IPS-18a (cell line): ENCODE results near the gene ELFN2.

Source experiments
- H3K27ac ChIP-seq: one replicate; pipeline ENCODE4 v1.5.1; 2013; ENCODE audit warnings: low read length
- H3K27me3 ChIP-seq: one replicate; pipeline ENCODE4 v1.6.1; 2013; ENCODE audit warnings: mild to moderate bottlenecking, low read length; ENCODE audit not compliant: control insufficient read depth, insufficient read depth
- H3K36me3 ChIP-seq: one replicate; pipeline ENCODE4 v1.6.1; 2013; ENCODE audit warnings: low read depth, low read length; ENCODE audit not compliant: control insufficient read depth
- H3K4me1 ChIP-seq: one replicate; pipeline ENCODE4 v1.6.1; 2013; ENCODE audit warnings: low read depth, low read length; ENCODE audit not compliant: control insufficient read depth
- H3K4me3 ChIP-seq: one replicate; pipeline ENCODE4 v1.5.1; 2013; ENCODE audit warnings: low read length
- H3K9ac ChIP-seq: one replicate; pipeline ENCODE4 v1.6.1; 2013; ENCODE audit warnings: mild to moderate bottlenecking, low read length, moderate library complexity
- H3K9me3 ChIP-seq: one replicate; pipeline ENCODE4 v1.6.1; 2013; ENCODE audit warnings: low read depth, low read length; ENCODE audit not compliant: control insufficient read depth

The ELFN2 gene

GRCh38 chr22:37433786-37434185 is 6.5 kb upstream of the ELFN2 start:
- peaks cover 5% of the 10 kb centered on the region for H3K27me3 ChIP-seq
- no peaks in the 10 kb centered on the region for H3K4me1 ChIP-seq
- H3K9me3 ChIP-seq, result no peaks in the 10 kb centered on the region
- no peak overlapping the region for H3K4me3 ChIP-seq
- no peak overlapping the region for H3K27ac ChIP-seq
- no peak overlapping the region for H3K9ac ChIP-seq
- H3K36me3 ChIP-seq, result no peaks in the 10 kb centered on the region

DNA sequence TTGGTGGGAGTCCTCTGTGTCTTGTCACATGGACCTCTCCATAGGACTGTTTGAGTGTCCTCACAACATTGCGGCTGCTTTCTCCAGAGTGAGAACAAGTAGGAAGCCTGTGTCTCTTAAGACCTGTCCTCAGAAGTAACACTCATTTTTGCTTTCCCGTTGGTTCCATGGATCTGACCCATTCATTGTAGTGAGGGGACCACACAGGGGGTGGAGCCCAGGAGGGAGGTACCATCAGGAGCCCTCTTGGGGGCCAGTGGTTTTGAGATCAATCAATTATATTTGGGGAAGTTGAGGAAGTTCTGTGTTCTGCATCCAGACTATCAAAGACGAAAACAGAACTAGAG is 5.4 kb upstream of the ELFN2 start:
- no peaks in the 10 kb centered on the region for H3K36me3 ChIP-seq
- no peaks in the 10 kb centered on the region for H3K9me3 ChIP-seq
- H3K9ac ChIP-seq, result no peak overlapping the region
- H3K4me1 ChIP-seq, result no peaks in the 10 kb centered on the region
- H3K4me3 ChIP-seq, result no peak overlapping the region
- H3K27me3 ChIP-seq, result peaks cover 16% of the 10 kb centered on the region
- H3K27ac ChIP-seq, result no peak overlapping the region

DNA sequence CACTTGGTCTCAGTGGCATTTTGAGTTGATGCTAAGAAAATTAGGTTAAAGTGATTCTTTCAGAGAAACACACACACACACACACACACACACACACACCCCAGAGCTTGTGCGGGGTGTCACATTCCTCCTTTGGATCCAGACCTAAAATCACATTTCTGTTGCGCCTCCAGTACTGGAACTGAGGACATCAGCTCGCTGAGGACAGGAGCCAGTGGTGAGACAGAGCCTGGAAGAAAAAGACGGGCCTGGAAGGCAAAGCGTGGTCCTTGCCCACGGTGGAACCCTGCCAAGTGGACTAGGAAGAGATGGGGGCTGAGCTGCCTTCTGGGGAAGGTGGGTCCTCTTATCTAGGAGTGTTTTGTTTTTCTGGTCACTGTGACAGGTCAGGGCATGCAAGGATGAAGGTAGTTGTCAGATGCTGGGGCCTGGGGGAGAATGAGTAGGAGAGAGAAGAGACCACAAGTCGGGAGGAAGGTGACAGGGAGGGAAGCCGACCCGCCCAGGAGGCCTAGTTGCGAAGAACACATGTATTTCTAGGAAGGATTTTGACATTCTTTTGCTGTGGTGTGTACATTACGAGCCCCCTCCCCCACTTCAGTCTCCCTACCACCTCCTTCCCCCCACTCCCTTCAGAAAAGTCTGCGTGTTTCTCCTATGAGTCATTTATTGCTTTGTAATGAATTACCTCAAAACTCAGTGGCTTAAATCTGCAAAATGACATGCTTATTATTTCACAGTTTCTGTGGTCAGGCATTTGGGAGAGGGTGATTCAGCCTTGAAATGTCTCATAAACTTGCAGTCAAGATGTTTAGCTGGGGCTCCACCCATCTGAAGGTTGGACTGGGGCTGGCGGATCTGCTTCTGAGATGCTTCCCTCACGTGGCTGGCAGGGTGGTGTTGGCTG is 4.8 kb upstream of the ELFN2 start:
- no peaks in the 10 kb centered on the region for H3K36me3 ChIP-seq
- H3K4me1 ChIP-seq, result no peaks in the 10 kb centered on the region
- no peak overlapping the region for H3K9ac ChIP-seq
- H3K27ac ChIP-seq, result no peak overlapping the region
- H3K27me3 ChIP-seq, result peaks cover 22% of the 10 kb centered on the region
- no peaks in the 10 kb centered on the region for H3K9me3 ChIP-seq
- H3K4me3 ChIP-seq, result no peak overlapping the region

- Histone ChIP-seq H3K27ac (no peak overlapping the region), H3K9ac (no peak overlapping the region), H3K4me1 (no peaks in the 10 kb centered on the region), H3K27me3 (peaks cover 29% of the 10 kb centered on the region), H3K36me3 (no peaks in the 10 kb centered on the region), H3K4me3 (no peak overlapping the region), H3K9me3 (no peaks in the 10 kb centered on the region)
Measured at GRCh38 chr22:37431366-37431765, 4.1 kb upstream of the ELFN2 start.

GRCh38 chr22:37430941-37431340 is 3.7 kb upstream of the ELFN2 start:
- Histone ChIP-seq H3K27ac (no peak overlapping the region), H3K4me1 (no peaks in the 10 kb centered on the region), H3K9me3 (no peaks in the 10 kb centered on the region), H3K4me3 (no peak overlapping the region), H3K9ac (no peak overlapping the region), H3K36me3 (no peaks in the 10 kb centered on the region), H3K27me3 (peaks cover 33% of the 10 kb centered on the region)

- no peak overlapping the region for H3K27ac ChIP-seq
- H3K36me3 ChIP-seq, result no peaks in the 10 kb centered on the region
- H3K4me1 ChIP-seq, result no peaks in the 10 kb centered on the region
- H3K27me3 ChIP-seq, result peaks cover 53% of the 10 kb centered on the region
- H3K9ac ChIP-seq, result no peak overlapping the region
- H3K9me3 ChIP-seq, result no peaks in the 10 kb centered on the region
- no peak overlapping the region for H3K4me3 ChIP-seq
Measured at GRCh38 chr22:37428649-37429586, 1.6 kb upstream of the ELFN2 start.

GRCh38 chr22:37427711-37428635 is 694 bp upstream of the ELFN2 start:
- Histone ChIP-seq H3K27me3 (peaks cover 60% of the 10 kb centered on the region), H3K9ac (no peak overlapping the region), H3K9me3 (no peaks in the 10 kb centered on the region), H3K4me3 (no peak overlapping the region), H3K27ac (no peak overlapping the region), H3K36me3 (no peaks in the 10 kb centered on the region), H3K4me1 (no peaks in the 10 kb centered on the region)

DNA sequence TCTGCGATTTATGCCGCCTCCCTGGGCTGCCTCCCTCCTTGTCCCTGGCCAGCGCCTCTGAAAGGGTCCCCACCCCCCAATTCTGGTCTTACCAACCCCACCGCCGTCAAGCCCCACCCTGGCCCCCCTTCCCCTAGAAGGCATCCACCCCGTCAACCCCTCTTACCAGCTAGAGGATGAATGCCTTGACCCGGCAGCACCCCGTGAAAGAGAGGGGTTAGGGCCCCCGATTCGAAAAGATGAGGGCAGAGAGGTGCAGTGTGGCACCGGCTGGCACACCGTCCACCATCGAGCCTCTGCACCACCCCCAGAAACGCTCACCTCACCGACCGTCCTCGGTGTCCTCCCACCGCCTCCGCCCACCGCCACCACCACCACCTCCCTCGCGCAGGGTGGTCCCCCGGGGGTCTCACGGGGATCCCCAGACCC is 559 bp downstream of the ELFN2 start:
- Histone ChIP-seq H3K36me3 (no peaks in the 10 kb centered on the region), H3K27me3 (peaks cover 65% of the 10 kb centered on the region), H3K4me3 (peak overlapping the region; percentile 43), H3K9ac (no peak overlapping the region), H3K4me1 (no peaks in the 10 kb centered on the region), H3K9me3 (no peaks in the 10 kb centered on the region), H3K27ac (no peak overlapping the region)

- H3K27me3 ChIP-seq, result peaks cover 72% of the 10 kb centered on the region
- H3K4me1 ChIP-seq, result no peaks in the 10 kb centered on the region
- H3K27ac ChIP-seq, result no peak overlapping the region
- H3K9ac ChIP-seq, result no peak overlapping the region
- peak overlapping the region; percentile 43 for H3K4me3 ChIP-seq
- no peaks in the 10 kb centered on the region for H3K36me3 ChIP-seq
- no peaks in the 10 kb centered on the region for H3K9me3 ChIP-seq
Measured at GRCh38 chr22:37425800-37426705, 1.2 kb downstream of the ELFN2 start.

DNA sequence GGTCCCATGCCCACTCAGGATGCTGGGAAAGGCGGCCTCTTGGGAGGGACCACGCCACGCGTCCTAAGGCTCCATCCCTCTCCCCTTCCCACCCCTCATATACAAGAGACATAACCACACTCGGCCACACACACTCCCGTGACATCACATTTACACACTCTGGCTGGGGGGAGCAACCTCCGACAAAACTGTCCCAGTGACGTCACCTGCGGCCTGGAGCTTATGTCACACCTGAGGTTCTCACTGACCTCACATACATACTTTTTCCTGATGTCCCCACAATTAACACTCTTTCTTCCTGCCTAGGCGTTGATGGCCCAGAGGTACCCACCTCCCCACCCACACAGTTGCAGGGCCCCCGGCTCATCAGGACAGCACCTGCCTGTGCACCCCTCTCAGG is 1.9 kb downstream of the ELFN2 start:
- H3K4me3 ChIP-seq, result no peak overlapping the region
- H3K36me3 ChIP-seq, result no peaks in the 10 kb centered on the region
- no peaks in the 10 kb centered on the region for H3K9me3 ChIP-seq
- no peak overlapping the region for H3K27ac ChIP-seq
- H3K27me3 ChIP-seq, result peaks cover 79% of the 10 kb centered on the region
- H3K4me1 ChIP-seq, result no peaks in the 10 kb centered on the region
- H3K9ac ChIP-seq, result no peak overlapping the region
